ENCODE data around the gene SLC16A10.
"Not testable (repeated sequence)": the region's sequence is repeated elsewhere in the genome, so short reads cannot be mapped to it uniquely, and the experiment has no call there.

GRCh38 chr6:111131018-111131417 is 43.7 kb downstream of the SLC16A10 start:
- TF ChIP-seq CTCF (conservative IDR thresholded peaks at IDR 0.05; ENCODE audit: low read depth, low read length); NFE2L2 (IDR thresholded peaks at IDR 0.05; ENCODE audit: low read depth, low read length); POLR2A (IDR thresholded peaks at IDR 0.05; ENCODE audit: low read depth, low read length); CEBPB (IDR thresholded peaks at IDR 0.05; ENCODE audit: low read depth, low read length); MAFK (IDR thresholded peaks at IDR 0.05; ENCODE audit: low read depth, low read length); RAD21 (IDR thresholded peaks at IDR 0.05; ENCODE audit: low read length); RFX5 (IDR thresholded peaks at IDR 0.05; ENCODE audit: low read depth, low read length); BHLHE40 (IDR thresholded peaks at IDR 0.05; ENCODE audit: low read depth, low read length): not testable (repeated sequence)
